ENCODE results near the gene PAOX.
"Not testable (repeated sequence)": the region's sequence is repeated elsewhere in the genome, so short reads cannot be mapped to it uniquely, and the experiment has no call there.

PAOX gene

GRCh38 chr10:133362846-133363245 is 16.2 kb upstream of the PAOX start:
- in situ Hi-C loops (cut with MboI; ENCODE audit: low sequenced_read_pairs), result no loop called here

GRCh38 chr10:133364645-133365431 is 14.2 kb upstream of the PAOX start:
- in situ Hi-C loops (cut with MboI; ENCODE audit: low sequenced_read_pairs), result no loop called here

- in situ Hi-C loops (cut with MboI; ENCODE audit: low sequenced_read_pairs), result no loop called here
These were observed 13.5 kb upstream of the PAOX start for GRCh38 chr10:133365461-133366129.

- in situ Hi-C loops (cut with MboI; ENCODE audit: low sequenced_read_pairs), result no loop called here
These were observed 13.0 kb upstream of the PAOX start for GRCh38 chr10:133366130-133366478.

- in situ Hi-C loops (cut with MboI; ENCODE audit: low sequenced_read_pairs), result no loop called here
These were observed 12.3 kb upstream of the PAOX start for GRCh38 chr10:133366751-133367150.

GRCh38 chr10:133367461-133367860 is 11.6 kb upstream of the PAOX start:
- in situ Hi-C loops (cut with MboI; ENCODE audit: low sequenced_read_pairs), result not testable (repeated sequence)

- in situ Hi-C loops (cut with MboI; ENCODE audit: low sequenced_read_pairs), result no loop called here
These were observed 10.9 kb upstream of the PAOX start for GRCh38 chr10:133368153-133368552.

- in situ Hi-C loops (cut with MboI; ENCODE audit: low sequenced_read_pairs), result no loop called here
These were observed 8.9 kb upstream of the PAOX start for GRCh38 chr10:133370030-133370786.

- in situ Hi-C loops (cut with MboI; ENCODE audit: low sequenced_read_pairs), result no loop called here
These were observed 6.6 kb upstream of the PAOX start for GRCh38 chr10:133372507-133372906.

GRCh38 chr10:133373174-133374090 is 5.6 kb upstream of the PAOX start, which contains the start of gene ECHS1:
Gene ECHS1, minus strand, starts transcription at chr10:133373354. Its CDS starts 21 bp downstream, at chr10:133373333.
- in situ Hi-C loops (cut with MboI; ENCODE audit: low sequenced_read_pairs), result no loop called here

- in situ Hi-C loops (cut with MboI; ENCODE audit: low sequenced_read_pairs), result no loop called here
These were observed 3.5 kb upstream of the PAOX start for GRCh38 chr10:133375357-133376115.

GRCh38 chr10:133376183-133376582 is 2.9 kb upstream of the PAOX start:
- in situ Hi-C loops (cut with MboI; ENCODE audit: low sequenced_read_pairs), result not testable (repeated sequence)

GRCh38 chr10:133377025-133377817 is 1.8 kb upstream of the PAOX start:
- in situ Hi-C loops (cut with MboI; ENCODE audit: low sequenced_read_pairs), result no loop called here

GRCh38 chr10:133377818-133378250 is 1.2 kb upstream of the PAOX start:
- in situ Hi-C loops (cut with MboI; ENCODE audit: low sequenced_read_pairs), result no loop called here

GRCh38 chr10:133378251-133379096 is 588 bp upstream of the PAOX start:
- in situ Hi-C loops (cut with MboI; ENCODE audit: low sequenced_read_pairs), result no loop called here

- in situ Hi-C loops (cut with MboI; ENCODE audit: low sequenced_read_pairs), result no loop called here
These were observed 972 bp downstream of the PAOX start for GRCh38 chr10:133379801-133380666.

- in situ Hi-C loops (cut with MboI; ENCODE audit: low sequenced_read_pairs), result no loop called here
These were observed 2.0 kb downstream of the PAOX start for GRCh38 chr10:133381036-133381435.

All from HL-60/S4 treated with phorbol 12-myristate 13-acetate at 8.2 ng/mL for 4 days and 3 days (cell line).